Endothelial cell of umbilical vein (primary cell): Measurements from ENCODE around the gene TEP1. TPM values are rescaled to one million over a fixed set of nuclear protein-coding genes. Genes with fewer than 3 reads are reported as not detected.

ENCODE experiments used
- BruUV-seq: library from RNA; stranded (reverse); fragments of 400-500 nt; replicated peaks from 2 replicates; lab custom pipeline; 2021; lab: Mats Ljungman, UMichigan
- CTCF ChIA-PET: fragments of 300-600, 350-600 bp; sonication (Branson Sonifier 250); formaldehyde crosslinking; loops from one replicate; lab custom pipeline; 2021; ENCODE audit warnings: antibody characterized with exemption, inconsistent platforms; lab: Charles Lee
- POLR2A ChIA-PET: fragments of 300-600, 350-600 bp; sonication (Branson Sonifier 250); formaldehyde crosslinking; loops from one replicate; lab custom pipeline; 2021; ENCODE audit warnings: antibody characterized with exemption, inconsistent platforms; lab: Charles Lee
- DNase-seq: peaks from one replicate; pipeline ENCODE4 v3.0.0-alpha.2; 2011; ENCODE audit warnings: low read depth, low spot score
- FAIRE-seq: peaks from 2 replicates; lab custom pipeline; 2011; peaks lifted over from hg19 to GRCh38; lab: Jason Lieb, UNC
- H2AFZ ChIP-seq: 2 replicates; pipeline ENCODE4 v1.6.0; 2012; ENCODE audit warnings: low read depth, low read length, control low read depth, inconsistent platforms
- H3K27ac ChIP-seq: 2 replicates; pipeline ENCODE4 v1.5.1; 2011; ENCODE audit warnings: low read depth, mild to moderate bottlenecking, control low read depth, low read length, moderate library complexity; ENCODE audit not compliant: insufficient read depth
- H3K27me3 ChIP-seq, 2 experiments: 2 replicates each; pipeline versions ENCODE4 v1.6.0 to v1.6.1; 2011; ENCODE audit warnings: low read length in 2 of 2, mixed read lengths in 1 of 2; ENCODE audit not compliant: control insufficient read depth in 2 of 2, insufficient read depth in 2 of 2
- H3K36me3 ChIP-seq, 2 experiments: 2 replicates in 1 of 2; 3 replicates in 1 of 2; pipeline ENCODE4 v1.5.1; 2011; ENCODE audit warnings: low read length in 2 of 2, mild to moderate bottlenecking in 1 of 2, moderate library complexity in 1 of 2; ENCODE audit not compliant: control insufficient read depth in 2 of 2, insufficient read depth in 2 of 2; ENCODE audit errors: extremely low read depth in 1 of 2
- H3K4me1 ChIP-seq: 3 replicates; pipeline ENCODE4 v1.5.1; 2011; ENCODE audit warnings: mild to moderate bottlenecking, low read length; ENCODE audit not compliant: control insufficient read depth, insufficient read depth; ENCODE audit errors: extremely low read depth
- H3K4me2 ChIP-seq: 2 replicates; pipeline ENCODE4 v1.6.1; 2011; ENCODE audit warnings: low read length, control low read depth, mixed read lengths; ENCODE audit not compliant: insufficient read depth
- H3K4me3 ChIP-seq, 3 experiments: fragments of 200-600 bp in 1 of 3; sonication (generic), shearing (Covaris generic) in 1 of 3; replicated peaks in 1 of 3; 2 replicates each; pipeline ENCODE4 v1.5.1; 2011 to 2016; ENCODE audit warnings: control low read depth in 3 of 3, low read length in 3 of 3, mild to moderate bottlenecking in 2 of 3, inconsistent platforms in 1 of 3, low read depth in 1 of 3, moderate library complexity in 1 of 3; ENCODE audit not compliant: insufficient read depth in 1 of 3
- H3K79me2 ChIP-seq: 2 replicates; pipeline ENCODE4 v1.6.0; 2012; ENCODE audit warnings: low read length, inconsistent platforms; ENCODE audit not compliant: control insufficient read depth, insufficient read depth
- H3K9ac ChIP-seq: replicated peaks from 2 replicates; pipeline ENCODE3; 2011; ENCODE audit warnings: low read length, control low read depth; ENCODE audit not compliant: insufficient read depth; ENCODE audit errors: extremely low read depth
- H3K9me1 ChIP-seq: replicated peaks from 3 replicates; pipeline ENCODE4 v1.6.0; 2011; ENCODE audit warnings: mild to moderate bottlenecking, low read length; ENCODE audit not compliant: control insufficient read depth, insufficient read depth; ENCODE audit errors: extremely low read depth
- H3K9me3 ChIP-seq: replicated peaks from 2 replicates; pipeline ENCODE4 v1.5.1; 2012; ENCODE audit warnings: low read length, inconsistent platforms; ENCODE audit not compliant: control insufficient read depth, insufficient read depth
- H4K20me1 ChIP-seq: replicated peaks from 2 replicates; pipeline ENCODE3; 2011; ENCODE audit warnings: mild to moderate bottlenecking, low read length; ENCODE audit not compliant: control insufficient read depth, insufficient read depth; ENCODE audit errors: extremely low read depth
- CTCF ChIP-seq, 2 donors: IDR thresholded peaks; 1 replicate in 1 of 2; 2 replicates in 1 of 2; pipeline ENCODE4 v1.5.1; 2011; ENCODE audit warnings: low read length in 2 of 2, mild to moderate bottlenecking in 2 of 2, moderate library complexity in 2 of 2, control low read depth in 1 of 2, inconsistent platforms in 1 of 2, low read depth in 1 of 2; ENCODE audit not compliant: insufficient read depth in 1 of 2; ENCODE audit errors: extremely low read depth in 1 of 2
- EZH2 ChIP-seq: IDR thresholded peaks from 2 replicates; pipeline ENCODE4 v1.6.1; 2012; ENCODE audit warnings: borderline replicate concordance, low read depth, mild to moderate bottlenecking, moderate library complexity, low read length, inconsistent platforms; ENCODE audit not compliant: severe bottlenecking
- FOS ChIP-seq: IDR thresholded peaks from 2 replicates; pipeline ENCODE4 v1.6.1; 2011; ENCODE audit warnings: mild to moderate bottlenecking, low read length, moderate library complexity, borderline replicate concordance; ENCODE audit not compliant: insufficient read depth
- GATA2 ChIP-seq: IDR thresholded peaks from 2 replicates; pipeline ENCODE4 v1.7.0; 2011; ENCODE audit warnings: low read depth, mild to moderate bottlenecking, moderate library complexity, mixed read lengths, low read length; ENCODE audit not compliant: insufficient read length, insufficient read depth
- JUN ChIP-seq: IDR thresholded peaks from 2 replicates; pipeline ENCODE4 v1.6.1; 2011; ENCODE audit warnings: borderline replicate concordance, low read depth; ENCODE audit not compliant: insufficient read length, insufficient read depth
- MYC ChIP-seq: IDR thresholded peaks from one replicate; pipeline ENCODE4 v1.6.1; 2011; ENCODE audit warnings: mild to moderate bottlenecking, low read depth, low read length
- POLR2A ChIP-seq: IDR thresholded peaks from 2 replicates; pipeline ENCODE4 v1.6.1; 2012; ENCODE audit warnings: low read depth, mild to moderate bottlenecking, control low read depth, low read length
- POLR2AphosphoS5 ChIP-seq: IDR thresholded peaks from 2 replicates; pipeline ENCODE4 v1.6.1; 2012; ENCODE audit warnings: low read depth, mild to moderate bottlenecking, control low read depth, low read length, moderate library complexity; ENCODE audit not compliant: insufficient read depth
- dilution Hi-C: fragments of 300-500 bp; cut with MboI; formaldehyde crosslinking; loops from one replicate; pipeline ENCODE4 v1.15.0; 2019; ENCODE audit warnings: low sequenced_read_pairs; ENCODE audit not compliant: extremely low pct_ligation_motif_present
- intact Hi-C: fragments of 100-400 bp; cut with micrococcal nuclease; formaldehyde crosslinking; loops from one replicate; pipeline ENCODE4 v1.10.0; 2022
- polyA plus RNA-seq, 4 experiments: library from polyadenylated mRNA; depleted of rRNA in 3 of 4; stranded (reverse) in 3 of 4; unstranded in 1 of 4; fragments of >200 nt; gene quantifications; 2 replicates each; pipeline versions ENCODE4 v1.2.1 to v1.2.3, GENCODE V29; 2011 to 2012; ENCODE audit warnings: missing spikeins in 1 of 4
- total RNA-seq: library from RNA; stranded (reverse); gene quantifications from 2 replicates; pipeline ENCODE4 v1.2.3, GENCODE V29; 2021
- TF ChIP-seq, protein P1 (sequence below): IDR thresholded peaks from 2 replicates; pipeline ENCODE4 v1.6.1; 2011; ENCODE audit not compliant: insufficient read depth, insufficient read length

The TEP1 gene
- total and polyA plus RNA-seq, 2 donors (not counting 3 experiments of a cell fraction or from before 2014, with no cell fraction given): 19.6 to 44.6 TPM

- H3K4me1 ChIP-seq: no peaks in the 10 kb centered on the region
- POLR2A ChIA-PET: no interaction called here
- TF ChIP-seq GATA2: no peak
- TF ChIP-seq POLR2A: no peak
- TF ChIP-seq CTCF (IDR thresholded peaks at IDR 0.05; ENCODE audit: extremely low read depth in 1 of 2, insufficient read depth in 1 of 2, low read depth in 1 of 2, low read length in 2 of 2): no peak
- TF ChIP-seq MYC: no peak
- TF ChIP-seq EZH2: no peak
- TF ChIP-seq, protein P1, sequence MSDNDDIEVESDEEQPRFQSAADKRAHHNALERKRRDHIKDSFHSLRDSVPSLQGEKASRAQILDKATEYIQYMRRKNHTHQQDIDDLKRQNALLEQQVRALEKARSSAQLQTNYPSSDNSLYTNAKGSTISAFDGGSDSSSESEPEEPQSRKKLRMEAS: no peak
- TF ChIP-seq FOS: no peak
- no peak for TF ChIP-seq JUN
- no peak for TF ChIP-seq POLR2AphosphoS5
- FAIRE-seq (no peak), DNase-seq (no peak)
- no peak overlapping the region for H3K4me2 ChIP-seq
- no TSS peak for BruUV-seq
- H3K4me3 ChIP-seq: no peak overlapping the region
- H3K9ac ChIP-seq: no peak overlapping the region
- dilution Hi-C loops: no loop called here
- no peaks in the 10 kb centered on the region for H3K27me3 ChIP-seq
- intact Hi-C loops: no loop called here
- peaks cover 30 to 60% of the 10 kb centered on the region in 2 experiments for H3K36me3 ChIP-seq
- H3K27ac ChIP-seq: no peak overlapping the region
- CTCF ChIA-PET: interaction anchor here (0.8 to 1.8 kb wide), 2 partner anchors 28 to 219 kb away, joined by 3 to 5 read pairs; no protein-coding TSS in a partner anchor
- no peaks in the 10 kb centered on the region for H3K79me2 ChIP-seq
- no peaks in the 10 kb centered on the region for H3K9me3 ChIP-seq
- no peak overlapping the region for H2AFZ ChIP-seq
- H4K20me1 ChIP-seq: no peaks in the 10 kb centered on the region
- no peaks in the 10 kb centered on the region for H3K9me1 ChIP-seq
These were observed 25.1 kb downstream of the TEP1 start for GRCh38 chr14:20388159-20388558.
